NCI-H2227 treated with DMSO at 0.1 percent for 48 hours (cell line): ENCODE data around the gene IKZF1.

Experiments
- DNase-seq: peaks from one replicate; lab custom pipeline; 2025; lab: John Stamatoyannopoulos, UW

IKZF1 gene

GRCh38 chr7:50283731-50284130 lies 20.8 kb upstream of the IKZF1 start:
- DNase-seq: no peak

GRCh38 chr7:50284296-50284695 lies 20.2 kb upstream of the IKZF1 start:
- no peak for DNase-seq

GRCh38 chr7:50285269-50285668 lies 19.2 kb upstream of the IKZF1 start:
- DNase-seq: no peak

GRCh38 chr7:50287129-50287528 lies 17.4 kb upstream of the IKZF1 start:
- DNase-seq: no peak

- no peak for DNase-seq
Measured at GRCh38 chr7:50292165-50292757, 12.3 kb upstream of the IKZF1 start.

- no peak for DNase-seq
Measured at GRCh38 chr7:50292763-50293162, 11.8 kb upstream of the IKZF1 start.

GRCh38 chr7:50293509-50294179 lies 10.9 kb upstream of the IKZF1 start:
- no peak for DNase-seq

- no peak for DNase-seq
Measured at GRCh38 chr7:50295133-50295532, 9.4 kb upstream of the IKZF1 start.

GRCh38 chr7:50296799-50297198 lies 7.7 kb upstream of the IKZF1 start:
- DNase-seq: no peak

- no peak for DNase-seq
Measured at GRCh38 chr7:50298811-50299562, 5.5 kb upstream of the IKZF1 start.

- DNase-seq: no peak
Measured at GRCh38 chr7:50300336-50300735, 4.2 kb upstream of the IKZF1 start.

GRCh38 chr7:50302486-50303334 lies 1.8 kb upstream of the IKZF1 start:
- DNase-seq: no peak

GRCh38 chr7:50303335-50304128 lies 984 bp upstream of the IKZF1 start:
- DNase-seq: no peak

- no peak for DNase-seq
Measured at GRCh38 chr7:50304911-50305582, 531 bp downstream of the IKZF1 start.

- no peak for DNase-seq
Measured at GRCh38 chr7:50305583-50306493, 1.3 kb downstream of the IKZF1 start.

GRCh38 chr7:50306494-50307367 lies 2.2 kb downstream of the IKZF1 start:
- DNase-seq: no peak

GRCh38 chr7:50307368-50308032 lies 3.0 kb downstream of the IKZF1 start:
- no peak for DNase-seq

- no peak for DNase-seq
Measured at GRCh38 chr7:50308203-50308531, 3.7 kb downstream of the IKZF1 start.
